Hepatocyte (in vitro differentiated cells): Measurements from ENCODE around the gene RASGRP2. TPM values are rescaled to one million over a fixed set of nuclear protein-coding genes. Genes with fewer than 3 reads are reported as not detected.
"Not testable (repeated sequence)": the region's sequence is repeated elsewhere in the genome, so short reads cannot be mapped to it uniquely, and the experiment has no call there.

Experiments used
- DNase-seq: peaks from one replicate; pipeline ENCODE4 v3.0.0-alpha.2; 2016; ENCODE audit warnings: low spot score
- H2AFZ ChIP-seq: fragments of 200-600 bp; sonication (generic); 2 replicates; pipeline ENCODE4 v1.6.0; 2016; ENCODE audit warnings: antibody characterized with exemption, mild to moderate bottlenecking
- H3K27ac ChIP-seq: fragments of 200-600 bp; sonication (generic); 2 replicates; pipeline ENCODE4 v1.5.1; 2016; ENCODE audit warnings: mild to moderate bottlenecking
- H3K27me3 ChIP-seq: fragments of 200-600 bp; sonication (generic); 2 replicates; pipeline ENCODE4 v1.6.1; 2016
- H3K36me3 ChIP-seq: fragments of 200-600 bp; sonication (generic); replicated peaks from 2 replicates; pipeline ENCODE4 v1.5.1; 2016; ENCODE audit warnings: low read depth; ENCODE audit not compliant: insufficient read depth
- H3K4me1 ChIP-seq: fragments of 200-600 bp; sonication (generic); 2 replicates; pipeline ENCODE4 v1.5.1; 2016; ENCODE audit warnings: mild to moderate bottlenecking, moderate library complexity; ENCODE audit not compliant: insufficient read depth
- H3K4me2 ChIP-seq: fragments of 200-600 bp; sonication (generic); 2 replicates; pipeline ENCODE4 v1.6.0; 2016
- H3K4me3 ChIP-seq: fragments of 200-600 bp; sonication (generic); 2 replicates; pipeline ENCODE4 v1.5.1; 2016; ENCODE audit warnings: mild to moderate bottlenecking
- H3K79me2 ChIP-seq: fragments of 200-600 bp; sonication (generic); 2 replicates; pipeline ENCODE4 v1.6.0; 2017; ENCODE audit warnings: mild to moderate bottlenecking
- H3K9me2 ChIP-seq: fragments of 200-600 bp; sonication (generic); replicated peaks from 2 replicates; pipeline ENCODE4 v1.6.0; 2017; ENCODE audit warnings: mild to moderate bottlenecking; ENCODE audit not compliant: insufficient read depth
- H3K9me3 ChIP-seq: fragments of 200-600 bp; sonication (generic); 2 replicates; pipeline ENCODE4 v1.5.1; 2016; ENCODE audit warnings: low read depth, mild to moderate bottlenecking
- H4K20me1 ChIP-seq: fragments of 200-600 bp; sonication (generic); 2 replicates; pipeline ENCODE4 v1.6.0; 2016; ENCODE audit warnings: mild to moderate bottlenecking; ENCODE audit not compliant: insufficient read depth, poor library complexity, severe bottlenecking
- CTCF ChIP-seq: fragments of 200-600 bp; sonication (generic); IDR thresholded peaks from 2 replicates; pipeline ENCODE4 v1.5.1; 2016; ENCODE audit warnings: antibody characterized with exemption, mild to moderate bottlenecking; ENCODE audit not compliant: poor library complexity
- EZH2 ChIP-seq: fragments of 200-600 bp; sonication (generic); IDR thresholded peaks from 2 replicates; pipeline ENCODE4 v1.6.1; 2016; ENCODE audit warnings: antibody characterized with exemption, mild to moderate bottlenecking, borderline replicate concordance
- EZH2phosphoT487 ChIP-seq: fragments of 200-600 bp; sonication (generic); IDR thresholded peaks from one replicate; pipeline ENCODE4 v1.6.1; 2018; ENCODE audit warnings: antibody characterized with exemption, mild to moderate bottlenecking, low read depth, moderate library complexity; ENCODE audit not compliant: unreplicated experiment, severe bottlenecking
- WGBS: methylation state at CpG from one replicate; pipeline ENCODE4 v1.1.6; 2016; ENCODE audit warnings: low lambda C conversion rate; ENCODE audit errors: missing lambda C conversion rate; 5-methylcytosine and 5-hydroxymethylcytosine counted together
- polyA plus RNA-seq: library from polyadenylated mRNA; unstranded; fragments of >200 nt; fragmentation: Nextera tagmentation; extraction: Ambion mirVana; gene quantifications from 2 replicates; pipeline ENCODE4 v1.2.1, GENCODE V29; 2016
- total RNA-seq: library from RNA; depleted of rRNA; stranded (reverse); fragments of >200 nt; gene quantifications from 2 replicates; pipeline ENCODE4 v1.2.3, GENCODE V29; 2014

The RASGRP2 gene
- total and polyA plus RNA-seq, 2 experiments from 2014 or later = 0.10 to 3.2 TPM

DNA sequence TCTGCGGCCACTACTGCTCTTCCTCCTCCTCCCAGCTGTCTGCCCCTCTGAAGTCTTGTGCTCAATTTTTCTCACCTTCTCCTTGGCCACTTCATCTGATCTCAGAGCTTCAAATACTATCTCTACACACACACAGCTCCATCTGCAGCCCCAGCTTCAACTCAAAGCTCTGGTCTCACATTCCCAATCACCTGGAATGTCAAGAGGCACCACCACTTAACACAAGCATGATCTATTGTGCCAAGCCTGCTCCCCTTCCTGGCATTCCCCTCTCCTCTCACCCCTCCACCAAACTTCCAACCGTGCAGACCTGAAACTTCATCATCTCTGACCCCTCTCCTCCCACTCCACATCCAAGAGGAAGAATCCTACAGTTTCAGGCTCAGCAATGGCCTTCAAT lies 38.4 kb downstream of the RASGRP2 start:
- Histone ChIP-seq H3K36me3 (no peaks in the 10 kb centered on the region), H4K20me1 (no peaks in the 10 kb centered on the region), H3K27me3 (peaks cover 49% of the 10 kb centered on the region), H3K4me3 (no peak overlapping the region), H3K27ac (no peak overlapping the region), H3K79me2 (no peaks in the 10 kb centered on the region), H3K4me1 (no peaks in the 10 kb centered on the region), H3K9me3 (no peaks in the 10 kb centered on the region), H3K9me2 (no peaks in the 10 kb centered on the region), H2AFZ (no peak overlapping the region), H3K4me2 (no peak overlapping the region)
- 74% methylated on average over 2 of the region's 2 CpGs for WGBS
- TF ChIP-seq EZH2phosphoT487 (no peak), CTCF (no peak), EZH2 (no peak)
- DNase-seq = no peak

DNA sequence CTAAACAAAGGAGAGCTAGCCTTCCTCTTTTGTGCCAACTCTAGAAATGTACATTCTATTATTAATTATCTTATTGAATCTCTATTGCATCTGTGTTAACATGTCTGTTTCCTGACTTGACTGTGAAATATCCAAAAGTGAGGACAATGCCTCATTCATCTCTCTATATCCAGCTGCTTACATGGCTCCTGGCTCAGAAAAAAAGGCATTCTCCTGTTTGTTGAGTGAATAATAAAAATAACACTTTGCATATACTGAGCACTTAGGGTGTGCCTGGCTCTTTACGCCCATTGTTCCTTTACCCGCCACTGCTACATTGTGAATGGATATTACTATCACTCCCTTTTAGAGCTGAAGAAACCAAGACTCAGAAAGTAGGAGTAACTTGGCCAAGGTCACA lies 40.9 kb downstream of the RASGRP2 start:
- no peaks in the 10 kb centered on the region for H3K36me3 ChIP-seq
- TF ChIP-seq CTCF = no peak
- TF ChIP-seq EZH2 = no peak
- no peak for TF ChIP-seq EZH2phosphoT487
- H3K4me3 ChIP-seq = no peak overlapping the region
- no peak overlapping the region for H3K4me2 ChIP-seq
- WGBS = 95% methylated on average over 2 of the region's 2 CpGs
- no peak for DNase-seq
- no peak overlapping the region for H2AFZ ChIP-seq
- no peak overlapping the region for H3K27ac ChIP-seq
- peaks cover 30% of the 10 kb centered on the region for H3K27me3 ChIP-seq
- no peaks in the 10 kb centered on the region for H3K9me2 ChIP-seq
- no peaks in the 10 kb centered on the region for H3K4me1 ChIP-seq
- no peaks in the 10 kb centered on the region for H3K9me3 ChIP-seq
- no peaks in the 10 kb centered on the region for H3K79me2 ChIP-seq
- no peaks in the 10 kb centered on the region for H4K20me1 ChIP-seq

DNA sequence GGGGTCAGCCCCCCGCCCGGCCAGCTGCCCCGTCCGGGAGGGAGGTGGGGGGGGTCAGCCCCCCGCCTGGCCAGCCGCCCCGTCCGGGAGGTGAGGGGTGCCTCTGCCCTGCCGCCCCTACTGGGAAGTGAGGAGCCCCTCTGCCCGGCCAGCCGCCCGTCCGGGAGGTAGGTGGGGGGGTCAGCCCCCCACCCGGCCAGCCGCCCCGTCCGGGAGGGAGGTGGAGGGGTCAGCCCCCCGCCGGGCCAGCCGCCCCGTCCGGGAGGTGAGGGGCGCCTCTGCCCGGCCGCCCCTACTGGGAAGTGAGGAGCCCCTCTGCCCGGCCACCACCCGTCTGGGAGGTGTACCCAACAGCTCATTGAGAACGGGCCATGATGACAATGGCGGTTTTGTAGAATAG lies 42.0 kb downstream of the RASGRP2 start:
- H2AFZ ChIP-seq, H4K20me1 ChIP-seq, H3K9me2 ChIP-seq, H3K79me2 ChIP-seq, H3K36me3 ChIP-seq, DNase-seq, H3K4me1 ChIP-seq, H3K9me3 ChIP-seq, H3K4me3 ChIP-seq, H3K4me2 ChIP-seq, H3K27ac ChIP-seq: not testable (repeated sequence)
- 89% methylated on average over 7 of the region's 29 CpGs for WGBS
- H3K27me3 ChIP-seq = peaks cover 29% of the 10 kb centered on the region

DNA sequence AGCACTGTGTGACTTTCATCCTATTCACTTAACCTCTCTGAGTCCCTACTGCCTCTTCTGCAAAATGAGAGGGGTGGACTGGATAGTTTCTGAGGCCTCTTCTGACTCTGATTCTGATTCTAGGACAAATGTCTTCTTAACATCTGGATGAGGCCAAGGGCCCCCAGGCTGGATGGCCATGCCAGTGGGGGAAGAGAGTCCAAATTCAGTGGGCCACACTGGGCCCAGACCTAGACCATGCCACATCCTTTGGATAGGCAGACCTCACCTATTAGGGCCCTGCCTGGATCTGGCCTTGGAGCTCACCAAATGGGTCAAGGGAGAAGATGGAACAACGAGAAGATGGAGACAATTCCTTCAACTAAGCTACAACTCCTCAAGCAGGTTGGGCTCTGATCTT lies 45.5 kb downstream of the RASGRP2 start:
- H3K9me2 ChIP-seq = no peaks in the 10 kb centered on the region
- no peak overlapping the region for H3K4me3 ChIP-seq
- H3K4me1 ChIP-seq = no peaks in the 10 kb centered on the region
- H3K27ac ChIP-seq = no peak overlapping the region
- no peak for DNase-seq
- H4K20me1 ChIP-seq = no peaks in the 10 kb centered on the region
- H3K27me3 ChIP-seq = peaks cover 32% of the 10 kb centered on the region
- H3K36me3 ChIP-seq = no peaks in the 10 kb centered on the region
- no peaks in the 10 kb centered on the region for H3K79me2 ChIP-seq
- TF ChIP-seq CTCF = no peak
- no peak for TF ChIP-seq EZH2
- TF ChIP-seq EZH2phosphoT487 = no peak
- WGBS = 61% methylated on average over 1 of the region's 1 CpG
- H3K9me3 ChIP-seq = no peaks in the 10 kb centered on the region
- H2AFZ ChIP-seq = no peak overlapping the region
- H3K4me2 ChIP-seq = no peak overlapping the region
